Uterus (tissue), 2 donors: Measurements from ENCODE around the gene SLC5A5.

Experiments
- CTCF ChIP-seq, 4 experiments: fragments of 200-600 bp in 2 of 4; fragments of 450-650 bp in 2 of 4; sonication (generic) in 2 of 4; IDR thresholded peaks; one replicate each; pipeline ENCODE4 v1.5.1; 2016 to 2019; ENCODE audit warnings: antibody characterized with exemption in 4 of 4, mild to moderate bottlenecking in 2 of 4, moderate library complexity in 1 of 4
- POLR2A ChIP-seq, 2 donors: fragments of 450-650 bp; IDR thresholded peaks; one replicate each; pipeline ENCODE4 v1.6.1; 2016; ENCODE audit warnings: antibody characterized with exemption in 2 of 2, mild to moderate bottlenecking in 1 of 2, moderate library complexity in 1 of 2

GRCh38 chr19:17908244-17908643 lies 36.5 kb downstream of the SLC5A5 start:
- no peak for TF ChIP-seq CTCF (IDR thresholded peaks at IDR 0.05)
- TF ChIP-seq POLR2A (IDR thresholded peaks at IDR 0.05), result no peak
